Kidney epithelial cell (primary cell): ENCODE measurements around the gene HOATZ. TPM values are rescaled to one million over a fixed set of nuclear protein-coding genes. Genes with fewer than 3 reads are reported as not detected.

Source experiments
- DNase-seq: peaks from one replicate; pipeline ENCODE4 v3.0.0-alpha.2; 2010; ENCODE audit warnings: low read depth
- H3K27me3 ChIP-seq: 2 replicates; pipeline ENCODE4 v1.6.0; 2011; ENCODE audit warnings: low read length; ENCODE audit not compliant: control insufficient read depth, insufficient read depth
- H3K36me3 ChIP-seq: 2 replicates; pipeline ENCODE4 v1.5.1; 2011; ENCODE audit warnings: low read length; ENCODE audit not compliant: control insufficient read depth, insufficient read depth
- H3K4me3 ChIP-seq: 2 replicates; pipeline ENCODE4 v1.5.1; 2011; ENCODE audit warnings: low read depth, mild to moderate bottlenecking, control low read depth, low read length
- total RNA-seq: library from RNA; depleted of rRNA; stranded (reverse); fragments of >200 nt; gene quantifications from 2 replicates; pipeline ENCODE4 v1.2.3, GENCODE V29; 2015
- TF ChIP-seq, protein P1 (sequence below): IDR thresholded peaks from 2 replicates; pipeline ENCODE4 v1.5.1; 2011; ENCODE audit warnings: mild to moderate bottlenecking, moderate library complexity, low read length, control low read depth, inconsistent platforms; ENCODE audit not compliant: insufficient read depth, poor library complexity, severe bottlenecking

HOATZ gene
- total RNA-seq, 1 donor from 2014 or later = not detected

DNA sequence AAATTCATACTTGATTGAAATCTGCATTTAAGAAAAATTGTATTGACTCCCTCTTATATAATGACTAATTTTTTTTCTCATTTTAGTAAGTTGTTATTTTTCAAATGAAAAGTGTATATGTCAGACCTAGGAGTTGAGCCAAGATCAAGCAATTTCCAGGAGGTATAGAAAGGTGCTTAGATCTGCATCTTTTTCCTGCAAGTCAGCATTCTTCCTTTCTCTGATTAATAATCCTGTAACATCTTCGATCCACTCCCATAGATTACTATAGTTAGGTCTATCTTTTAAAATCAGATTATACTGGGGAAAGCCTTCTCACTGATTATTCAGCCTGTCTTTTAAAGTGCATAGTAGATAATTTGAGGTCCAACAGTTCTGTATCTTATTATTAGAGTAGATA is 12.7 kb downstream of the HOATZ start:
- TF ChIP-seq, protein P1, sequence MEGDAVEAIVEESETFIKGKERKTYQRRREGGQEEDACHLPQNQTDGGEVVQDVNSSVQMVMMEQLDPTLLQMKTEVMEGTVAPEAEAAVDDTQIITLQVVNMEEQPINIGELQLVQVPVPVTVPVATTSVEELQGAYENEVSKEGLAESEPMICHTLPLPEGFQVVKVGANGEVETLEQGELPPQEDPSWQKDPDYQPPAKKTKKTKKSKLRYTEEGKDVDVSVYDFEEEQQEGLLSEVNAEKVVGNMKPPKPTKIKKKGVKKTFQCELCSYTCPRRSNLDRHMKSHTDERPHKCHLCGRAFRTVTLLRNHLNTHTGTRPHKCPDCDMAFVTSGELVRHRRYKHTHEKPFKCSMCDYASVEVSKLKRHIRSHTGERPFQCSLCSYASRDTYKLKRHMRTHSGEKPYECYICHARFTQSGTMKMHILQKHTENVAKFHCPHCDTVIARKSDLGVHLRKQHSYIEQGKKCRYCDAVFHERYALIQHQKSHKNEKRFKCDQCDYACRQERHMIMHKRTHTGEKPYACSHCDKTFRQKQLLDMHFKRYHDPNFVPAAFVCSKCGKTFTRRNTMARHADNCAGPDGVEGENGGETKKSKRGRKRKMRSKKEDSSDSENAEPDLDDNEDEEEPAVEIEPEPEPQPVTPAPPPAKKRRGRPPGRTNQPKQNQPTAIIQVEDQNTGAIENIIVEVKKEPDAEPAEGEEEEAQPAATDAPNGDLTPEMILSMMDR = no peak
- Histone ChIP-seq H3K36me3 (no peaks in the 10 kb centered on the region), H3K4me3 (no peak overlapping the region), H3K27me3 (no peaks in the 10 kb centered on the region)
- DNase-seq = no peak

DNA sequence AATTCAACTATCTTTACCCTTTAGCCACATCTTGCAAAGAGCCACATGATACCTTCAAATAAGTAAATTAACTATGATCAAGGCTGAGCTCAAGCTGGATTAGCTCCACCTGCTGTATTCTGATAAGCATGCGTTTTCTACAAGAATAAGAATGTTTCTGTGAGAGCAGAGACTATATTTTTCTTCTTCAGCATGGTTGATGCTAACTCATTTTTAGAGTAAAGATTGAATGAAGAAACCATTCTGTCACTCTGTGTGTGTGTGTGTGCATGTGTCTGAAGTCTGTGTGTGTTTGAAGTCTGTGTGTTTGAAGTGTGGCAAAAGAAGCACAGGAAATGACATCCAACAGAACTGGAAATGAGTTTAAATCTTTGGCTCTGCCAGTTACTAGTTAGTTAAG is 14.0 kb downstream of the HOATZ start:
- Histone ChIP-seq H3K27me3 (no peaks in the 10 kb centered on the region), H3K4me3 (no peak overlapping the region), H3K36me3 (no peaks in the 10 kb centered on the region)
- TF ChIP-seq, protein P1 = peak; percentile 21
- DNase-seq = no peak

DNA sequence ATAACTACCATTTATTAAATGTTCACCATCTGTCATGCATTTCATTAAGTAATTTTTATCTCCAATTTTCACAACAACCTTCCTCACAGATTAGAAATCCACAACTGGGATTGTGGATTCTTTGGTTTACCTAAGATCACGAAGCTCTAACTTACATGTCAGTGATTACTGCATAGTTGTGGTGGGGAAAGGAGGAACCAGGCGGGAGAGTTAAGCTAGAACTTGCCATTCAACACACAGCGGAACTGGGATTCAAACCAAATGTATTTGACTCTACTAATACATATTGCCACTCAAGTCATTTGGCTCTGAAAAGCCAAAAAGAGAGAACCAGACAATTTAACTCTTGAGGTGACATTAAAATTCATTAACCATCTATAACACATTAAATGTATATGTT is 15.5 kb downstream of the HOATZ start:
- Histone ChIP-seq H3K27me3 (no peaks in the 10 kb centered on the region), H3K36me3 (no peaks in the 10 kb centered on the region), H3K4me3 (no peak overlapping the region)
- DNase-seq = no peak
- TF ChIP-seq, protein P1 = no peak

DNA sequence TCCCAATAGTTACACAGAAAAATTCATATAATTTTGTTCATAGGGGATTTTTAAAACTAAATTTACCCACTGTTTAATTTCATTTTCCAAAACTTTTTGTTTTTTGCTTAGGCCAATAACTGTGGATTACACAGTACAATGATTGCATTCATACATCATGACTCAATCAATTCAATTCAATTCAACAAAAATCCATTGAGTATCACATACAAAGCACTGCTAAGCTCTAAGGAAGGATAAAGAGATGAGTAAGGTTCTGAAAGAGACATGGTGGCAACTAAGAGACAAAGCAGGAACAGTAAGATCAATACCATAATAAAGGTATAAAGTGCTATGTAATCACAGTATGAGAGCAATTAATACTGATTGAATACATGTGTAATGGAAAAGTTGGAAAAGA is 16.6 kb downstream of the HOATZ start:
- TF ChIP-seq, protein P1 = no peak
- no peaks in the 10 kb centered on the region for H3K27me3 ChIP-seq
- H3K4me3 ChIP-seq = no peak overlapping the region
- no peak for DNase-seq
- H3K36me3 ChIP-seq = no peaks in the 10 kb centered on the region

DNA sequence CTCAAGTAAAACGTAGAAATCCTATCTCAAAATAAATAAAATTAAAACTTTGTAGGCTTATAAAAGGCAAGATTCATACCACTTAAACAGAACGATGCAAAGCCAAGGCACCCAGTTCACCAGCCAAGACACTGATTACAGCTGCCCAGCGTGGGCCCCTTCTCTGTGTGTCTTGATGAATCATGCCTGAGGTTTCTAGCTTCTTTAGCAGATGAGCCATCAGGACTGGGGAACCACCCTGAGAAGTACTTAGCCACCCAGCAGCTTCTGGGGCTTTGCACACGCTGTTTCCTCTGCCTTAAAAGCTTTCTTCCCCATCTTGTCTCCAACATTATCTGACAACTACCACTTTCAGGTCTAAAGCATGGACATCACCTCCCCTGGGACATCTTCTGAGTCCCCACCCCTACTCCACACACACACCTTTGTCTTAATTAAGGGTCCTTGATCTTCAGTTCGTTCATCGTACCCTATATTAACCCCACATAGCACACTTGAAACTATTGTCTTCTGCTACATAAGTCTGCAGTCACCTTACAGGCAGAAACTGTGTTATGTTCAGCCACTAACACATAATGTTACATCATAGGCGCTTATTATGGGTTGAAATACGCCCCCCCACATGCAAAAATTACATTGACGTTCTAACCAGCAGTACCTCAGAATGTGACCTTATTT is 17.2 kb downstream of the HOATZ start:
- H3K27me3 ChIP-seq = no peaks in the 10 kb centered on the region
- TF ChIP-seq, protein P1 = no peak
- H3K4me3 ChIP-seq = no peak overlapping the region
- DNase-seq = peak; percentile 72
- H3K36me3 ChIP-seq = no peaks in the 10 kb centered on the region

DNA sequence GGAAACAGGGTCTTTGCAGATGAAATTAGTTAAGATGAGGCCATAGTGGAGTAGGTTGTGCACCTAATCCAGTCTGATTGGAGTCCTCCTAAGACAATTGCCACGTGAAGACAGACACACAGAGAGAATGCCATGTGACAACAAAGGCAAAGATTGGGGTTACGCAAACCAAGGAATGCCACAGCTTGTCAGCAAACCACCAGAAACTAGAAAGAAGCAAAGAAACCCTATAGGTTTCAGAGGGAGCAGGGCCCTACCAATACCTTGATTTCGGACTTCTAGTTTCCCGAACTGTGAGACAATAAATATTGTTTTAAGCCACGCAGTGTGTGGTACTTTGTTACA is 17.8 kb downstream of the HOATZ start:
- Histone ChIP-seq H3K27me3 (no peaks in the 10 kb centered on the region), H3K4me3 (no peak overlapping the region), H3K36me3 (no peaks in the 10 kb centered on the region)
- TF ChIP-seq, protein P1 = no peak
- DNase-seq = no peak
